GM21825 (cell line): ENCODE data around the gene ABCD3.

Experiments used
- ATAC-seq: cut with Tn5 transposase; IDR thresholded peaks from one replicate; pipeline ENCODE4 v1.9.1; 2021; ENCODE audit warnings: mild to moderate bottlenecking, moderate library complexity; ENCODE audit not compliant: unreplicated experiment

ABCD3 gene

GRCh38 chr1:94522304-94522703 lies 104.1 kb downstream of the ABCD3 start:
- ATAC-seq, result no peak

GRCh38 chr1:94524531-94524930 lies 106.3 kb downstream of the ABCD3 start:
- ATAC-seq, result no peak

- no peak for ATAC-seq
Observed at GRCh38 chr1:94526152-94526980, 108.2 kb downstream of the ABCD3 start.

- no peak for ATAC-seq
Observed at GRCh38 chr1:94527447-94528031, 109.3 kb downstream of the ABCD3 start.

- no peak for ATAC-seq
Observed at GRCh38 chr1:94528299-94528698, 110.1 kb downstream of the ABCD3 start.

GRCh38 chr1:94528826-94529225 lies 110.6 kb downstream of the ABCD3 start:
- ATAC-seq, result no peak

- ATAC-seq, result no peak
Observed at GRCh38 chr1:94529416-94529815, 111.2 kb downstream of the ABCD3 start.

- no peak for ATAC-seq
Observed at GRCh38 chr1:94530373-94530878, 112.2 kb downstream of the ABCD3 start.

- ATAC-seq, result no peak
Observed at GRCh38 chr1:94531664-94532063, 113.5 kb downstream of the ABCD3 start.

- ATAC-seq, result no peak
Observed at GRCh38 chr1:94532077-94532476, 113.9 kb downstream of the ABCD3 start.

GRCh38 chr1:94535095-94535494 lies 116.9 kb downstream of the ABCD3 start:
- no peak for ATAC-seq

- ATAC-seq, result no peak
Observed at GRCh38 chr1:94535879-94536278, 117.7 kb downstream of the ABCD3 start.

- ATAC-seq, result no peak
Observed at GRCh38 chr1:94537254-94537653, 119.1 kb downstream of the ABCD3 start.

- ATAC-seq, result no peak
Observed at GRCh38 chr1:94538243-94538827, 120.1 kb downstream of the ABCD3 start.

GRCh38 chr1:94539496-94539895 lies 121.3 kb downstream of the ABCD3 start:
- no peak for ATAC-seq

GRCh38 chr1:94540440-94541245 lies 122.5 kb downstream of the ABCD3 start:
- ATAC-seq, result no peak

GRCh38 chr1:94541246-94542087 lies 123.3 kb downstream of the ABCD3 start, which contains the start of gene F3:
F3 (minus strand) TSS chr1:94541759; CDS start chr1:94541636, 123 bp downstream.
- peak; percentile 77 for ATAC-seq

- ATAC-seq, result peak; percentile 20
Observed at GRCh38 chr1:94542088-94542870, 124.1 kb downstream of the ABCD3 start.

GRCh38 chr1:94543001-94543400 lies 124.8 kb downstream of the ABCD3 start:
- no peak for ATAC-seq
